SW480 (cell line): ENCODE data around the gene PTPRT.

Experiments used
- DNase-seq: peaks from one replicate; pipeline ENCODE4 v3.0.0-alpha.2; 2016; ENCODE audit warnings: low spot score

The PTPRT gene

DNA sequence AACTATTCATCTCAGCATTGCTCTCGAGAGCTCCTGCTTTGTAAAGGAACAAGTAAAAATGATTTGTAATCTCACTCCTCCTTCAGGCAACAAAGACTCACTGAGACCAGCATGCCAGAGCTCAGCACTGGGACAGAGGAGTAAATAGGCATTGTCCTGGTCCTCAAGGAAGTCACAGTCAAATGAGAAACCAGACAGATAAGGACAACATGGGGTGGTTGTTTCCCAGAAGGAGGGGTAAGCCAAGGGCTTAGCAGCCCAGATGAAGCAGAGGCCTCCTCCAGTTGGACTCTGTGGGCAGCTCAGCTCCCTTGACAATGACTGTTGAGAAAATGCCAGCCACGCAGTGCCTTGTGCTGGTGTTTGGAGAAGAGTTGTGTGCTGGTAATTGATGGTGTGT, 1145.8 kb downstream of the PTPRT start:
- DNase-seq, result no peak

DNA sequence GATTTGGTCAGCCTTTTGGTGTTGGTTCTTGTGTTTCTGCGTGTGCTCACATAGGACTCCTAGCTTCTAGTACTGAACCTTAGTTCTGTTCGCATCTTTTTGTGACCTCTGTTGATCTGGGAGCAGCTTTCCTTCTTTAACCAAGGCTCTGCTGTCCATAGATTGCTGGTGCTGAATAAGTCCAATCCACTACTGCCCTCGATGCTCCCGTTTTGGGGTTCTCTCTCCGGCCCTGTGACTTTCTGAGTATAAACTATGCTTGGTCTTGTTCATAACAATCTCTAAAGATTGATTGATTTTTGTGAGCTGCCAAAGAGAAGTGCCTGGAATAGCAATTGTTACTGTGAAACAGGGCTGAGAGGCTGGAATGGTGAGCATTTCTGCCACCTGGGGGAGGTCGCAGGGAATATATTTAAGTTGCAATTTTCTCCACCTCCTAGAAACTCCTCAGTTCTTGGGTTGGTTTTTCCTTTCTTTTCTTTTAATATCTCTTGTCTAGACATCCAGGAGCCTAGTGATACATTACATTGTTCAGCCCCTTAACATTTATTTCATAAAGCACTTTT, 1148.6 kb downstream of the PTPRT start:
- no peak for DNase-seq

DNA sequence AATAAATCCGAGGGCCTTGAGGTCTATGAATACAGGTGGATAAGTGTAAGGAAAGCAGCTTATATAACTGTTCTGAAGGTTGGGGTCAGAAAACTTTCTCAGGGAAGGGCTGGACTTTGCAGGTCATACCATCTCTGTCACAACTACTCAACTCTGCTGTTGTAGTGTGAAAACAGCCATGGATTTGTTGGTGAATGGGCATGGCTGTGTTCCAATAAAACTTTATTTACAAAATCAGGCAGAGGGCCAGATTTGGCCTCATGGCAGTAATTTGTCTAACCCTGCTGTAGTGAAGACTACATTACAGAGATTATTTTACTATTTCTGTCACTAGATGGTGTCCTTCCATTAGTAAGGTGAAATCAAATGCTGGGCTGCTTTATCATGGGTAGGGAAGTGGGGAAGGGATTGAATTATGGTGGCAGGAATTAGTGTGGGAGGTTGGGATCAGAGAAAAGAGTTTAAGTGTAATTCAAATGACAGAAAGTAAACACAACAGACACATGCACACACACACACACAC, 1161.9 kb downstream of the PTPRT start:
- peak; percentile 40 for DNase-seq

DNA sequence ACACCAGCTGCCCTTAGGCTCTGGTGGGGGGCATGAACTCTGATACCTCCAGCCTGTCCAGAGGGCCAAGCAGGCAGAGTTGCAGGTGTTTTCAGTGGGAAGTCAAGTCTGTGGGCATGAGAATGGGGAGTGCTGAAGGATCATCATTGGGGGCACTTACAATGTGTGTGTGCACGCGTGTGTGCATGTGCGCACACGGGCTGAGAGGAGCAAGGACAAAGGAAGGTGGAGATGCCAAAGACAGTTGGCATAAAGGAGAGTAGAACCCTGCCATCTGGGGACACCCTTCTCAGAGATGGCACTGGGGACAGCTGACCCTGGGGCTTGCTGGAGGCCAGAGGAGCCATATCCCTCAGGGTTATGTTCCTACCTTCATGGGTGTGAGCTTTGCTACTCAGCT, 1163.1 kb downstream of the PTPRT start:
- DNase-seq, result no peak

DNA sequence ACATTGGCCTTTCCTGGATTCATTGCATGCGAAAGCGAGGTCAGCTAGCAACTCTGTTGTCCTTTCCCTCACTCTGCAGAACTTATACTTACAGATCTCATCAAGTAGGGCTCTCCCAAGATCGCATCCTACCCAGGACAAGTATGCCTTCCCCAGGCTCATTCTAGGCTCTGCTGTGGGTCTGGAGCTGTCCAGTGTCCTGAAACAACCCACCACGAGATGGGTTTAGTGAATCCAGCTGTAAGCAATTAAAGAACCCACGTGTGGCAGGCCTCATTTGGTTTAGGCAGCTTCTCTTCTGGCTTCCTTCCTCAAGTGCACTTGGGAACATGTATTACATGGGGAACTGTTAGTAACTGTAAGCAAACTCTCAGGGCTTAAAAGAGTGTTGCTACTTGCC, 1165.1 kb downstream of the PTPRT start:
- DNase-seq, result no peak
